Body of pancreas (tissue), 4 donors: ENCODE data around the gene FBXL7.

Source experiments
- POLR2A ChIP-seq, 3 donors: fragments of 450-650 bp; IDR thresholded peaks; one replicate each; pipeline ENCODE4 v1.6.1; 2016; ENCODE audit warnings: antibody characterized with exemption in 3 of 3, mild to moderate bottlenecking in 2 of 3
- TF ChIP-seq, protein P1 (sequence below), 7 experiments: fragments of 450-650 bp in 4 of 7; fragments of 200-600 bp in 3 of 7; sonication (generic) in 3 of 7; IDR thresholded peaks; one replicate each; pipeline ENCODE4 v1.5.1; 2016 to 2019; ENCODE audit warnings: antibody characterized with exemption in 7 of 7

DNA sequence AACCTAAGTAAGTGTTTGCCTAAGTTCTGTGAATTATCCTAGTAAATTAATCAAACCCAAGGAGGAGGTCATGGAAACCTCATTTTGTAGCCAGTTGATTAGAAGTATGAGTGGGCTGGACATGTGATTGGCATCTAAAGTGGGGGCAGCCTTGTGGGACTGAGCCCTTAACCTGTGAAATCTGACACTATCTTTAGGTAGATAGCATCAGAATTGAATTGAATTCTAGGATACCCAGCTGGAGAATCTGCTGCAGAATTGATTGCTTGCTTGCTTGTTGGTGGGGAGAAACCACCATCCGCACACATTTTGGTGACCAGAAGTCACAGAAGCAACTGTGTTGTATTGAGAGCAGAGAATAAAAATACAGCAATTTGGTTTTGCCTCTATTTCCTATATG, 97.0 kb downstream of the FBXL7 start:
- no peak for TF ChIP-seq POLR2A (IDR thresholded peaks at IDR 0.05)
- TF ChIP-seq, protein P1, sequence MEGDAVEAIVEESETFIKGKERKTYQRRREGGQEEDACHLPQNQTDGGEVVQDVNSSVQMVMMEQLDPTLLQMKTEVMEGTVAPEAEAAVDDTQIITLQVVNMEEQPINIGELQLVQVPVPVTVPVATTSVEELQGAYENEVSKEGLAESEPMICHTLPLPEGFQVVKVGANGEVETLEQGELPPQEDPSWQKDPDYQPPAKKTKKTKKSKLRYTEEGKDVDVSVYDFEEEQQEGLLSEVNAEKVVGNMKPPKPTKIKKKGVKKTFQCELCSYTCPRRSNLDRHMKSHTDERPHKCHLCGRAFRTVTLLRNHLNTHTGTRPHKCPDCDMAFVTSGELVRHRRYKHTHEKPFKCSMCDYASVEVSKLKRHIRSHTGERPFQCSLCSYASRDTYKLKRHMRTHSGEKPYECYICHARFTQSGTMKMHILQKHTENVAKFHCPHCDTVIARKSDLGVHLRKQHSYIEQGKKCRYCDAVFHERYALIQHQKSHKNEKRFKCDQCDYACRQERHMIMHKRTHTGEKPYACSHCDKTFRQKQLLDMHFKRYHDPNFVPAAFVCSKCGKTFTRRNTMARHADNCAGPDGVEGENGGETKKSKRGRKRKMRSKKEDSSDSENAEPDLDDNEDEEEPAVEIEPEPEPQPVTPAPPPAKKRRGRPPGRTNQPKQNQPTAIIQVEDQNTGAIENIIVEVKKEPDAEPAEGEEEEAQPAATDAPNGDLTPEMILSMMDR (IDR thresholded peaks at IDR 0.05) = no peak
